ENCODE results near the gene CACNA1F. TPM values are rescaled to one million over a fixed set of nuclear protein-coding genes. Genes with fewer than 3 reads are reported as not detected.
A peak's percentile ranks its signal among the peaks of the same experiment; 100 is the strongest.

Gene CACNA1F
- total RNA-seq, 1 experiment from 2014 or later = not detected

GRCh38 chrX:49177338-49177833, 55.8 kb downstream of the CACNA1F start:
- POLR2A ChIA-PET (ENCODE audit: low non-redundant PET) = no interaction called here
- Histone ChIP-seq H3K9me3 (ENCODE audit: low read depth, low read length, poor library complexity, severe bottlenecking) (no peaks in the 10 kb centered on the region), H3K36me3 (ENCODE audit: insufficient read depth, low read length, poor library complexity, severe bottlenecking) (peaks cover 7% of the 10 kb centered on the region), H3K4me1 (ENCODE audit: insufficient read depth, low read length, poor library complexity, severe bottlenecking) (no peaks in the 10 kb centered on the region), H3K27me3 (replicated peaks; ENCODE audit: insufficient read depth, low read depth, low read length, poor library complexity) (no peaks in the 10 kb centered on the region), H3K4me3 (ENCODE audit: low read depth, low read length, poor library complexity, severe bottlenecking) (no peak overlapping the region), H3K27ac (ENCODE audit: low read depth, low read length, poor library complexity, severe bottlenecking) (peak overlapping the region; percentile 37)
- CTCF ChIA-PET = no interaction called here
- no TSS peak for BruUV-seq (replicated peaks)
- intact Hi-C loops (cut with micrococcal nuclease; ENCODE audit: unreplicated experiment) = no loop called here
- TF ChIP-seq, protein P1, sequence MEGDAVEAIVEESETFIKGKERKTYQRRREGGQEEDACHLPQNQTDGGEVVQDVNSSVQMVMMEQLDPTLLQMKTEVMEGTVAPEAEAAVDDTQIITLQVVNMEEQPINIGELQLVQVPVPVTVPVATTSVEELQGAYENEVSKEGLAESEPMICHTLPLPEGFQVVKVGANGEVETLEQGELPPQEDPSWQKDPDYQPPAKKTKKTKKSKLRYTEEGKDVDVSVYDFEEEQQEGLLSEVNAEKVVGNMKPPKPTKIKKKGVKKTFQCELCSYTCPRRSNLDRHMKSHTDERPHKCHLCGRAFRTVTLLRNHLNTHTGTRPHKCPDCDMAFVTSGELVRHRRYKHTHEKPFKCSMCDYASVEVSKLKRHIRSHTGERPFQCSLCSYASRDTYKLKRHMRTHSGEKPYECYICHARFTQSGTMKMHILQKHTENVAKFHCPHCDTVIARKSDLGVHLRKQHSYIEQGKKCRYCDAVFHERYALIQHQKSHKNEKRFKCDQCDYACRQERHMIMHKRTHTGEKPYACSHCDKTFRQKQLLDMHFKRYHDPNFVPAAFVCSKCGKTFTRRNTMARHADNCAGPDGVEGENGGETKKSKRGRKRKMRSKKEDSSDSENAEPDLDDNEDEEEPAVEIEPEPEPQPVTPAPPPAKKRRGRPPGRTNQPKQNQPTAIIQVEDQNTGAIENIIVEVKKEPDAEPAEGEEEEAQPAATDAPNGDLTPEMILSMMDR (conservative IDR thresholded peaks at IDR 0.05; ENCODE audit: low read depth, low read length) = no peak
- no peak for TF ChIP-seq EZH2 (IDR thresholded peaks at IDR 0.05; ENCODE audit: borderline replicate concordance, low read depth, low read length, poor library complexity, severe bottlenecking)
- no peak for DNase-seq (ENCODE audit: low spot score)

- TF ChIP-seq, protein P1 (conservative IDR thresholded peaks at IDR 0.05; ENCODE audit: low read depth, low read length) = no peak
- TF ChIP-seq EZH2 (IDR thresholded peaks at IDR 0.05; ENCODE audit: borderline replicate concordance, low read depth, low read length, poor library complexity, severe bottlenecking) = no peak
- Histone ChIP-seq H3K36me3 (ENCODE audit: insufficient read depth, low read length, poor library complexity, severe bottlenecking) (peaks cover 7% of the 10 kb centered on the region), H3K27ac (ENCODE audit: low read depth, low read length, poor library complexity, severe bottlenecking) (peak overlapping the region; percentile 37), H3K9me3 (ENCODE audit: low read depth, low read length, poor library complexity, severe bottlenecking) (no peaks in the 10 kb centered on the region), H3K4me1 (ENCODE audit: insufficient read depth, low read length, poor library complexity, severe bottlenecking) (no peaks in the 10 kb centered on the region), H3K27me3 (replicated peaks; ENCODE audit: insufficient read depth, low read depth, low read length, poor library complexity) (no peaks in the 10 kb centered on the region), H3K4me3 (ENCODE audit: low read depth, low read length, poor library complexity, severe bottlenecking) (no peak overlapping the region)
- no peak for DNase-seq (ENCODE audit: low spot score)
- intact Hi-C loops (cut with micrococcal nuclease; ENCODE audit: unreplicated experiment) = no loop called here
- POLR2A ChIA-PET (ENCODE audit: low non-redundant PET) = no interaction called here
- no TSS peak for BruUV-seq (replicated peaks)
- CTCF ChIA-PET = no interaction called here
Measured at GRCh38 chrX:49176421-49177326, 56.5 kb downstream of the CACNA1F start.

GRCh38 chrX:49175435-49176274, 57.5 kb downstream of the CACNA1F start:
- H3K4me3 ChIP-seq (ENCODE audit: low read depth, low read length, poor library complexity, severe bottlenecking) = no peak overlapping the region
- no peaks in the 10 kb centered on the region for H3K27me3 ChIP-seq (replicated peaks; ENCODE audit: insufficient read depth, low read depth, low read length, poor library complexity)
- TF ChIP-seq, protein P1 (conservative IDR thresholded peaks at IDR 0.05; ENCODE audit: low read depth, low read length) = no peak
- TF ChIP-seq EZH2 (IDR thresholded peaks at IDR 0.05; ENCODE audit: borderline replicate concordance, low read depth, low read length, poor library complexity, severe bottlenecking) = no peak
- BruUV-seq (replicated peaks) = no TSS peak
- no peak overlapping the region for H3K27ac ChIP-seq (ENCODE audit: low read depth, low read length, poor library complexity, severe bottlenecking)
- H3K4me1 ChIP-seq (ENCODE audit: insufficient read depth, low read length, poor library complexity, severe bottlenecking) = no peaks in the 10 kb centered on the region
- CTCF ChIA-PET = no interaction called here
- POLR2A ChIA-PET (ENCODE audit: low non-redundant PET) = no interaction called here
- intact Hi-C loops (cut with micrococcal nuclease; ENCODE audit: unreplicated experiment) = no loop called here
- H3K36me3 ChIP-seq (ENCODE audit: insufficient read depth, low read length, poor library complexity, severe bottlenecking) = peaks cover 7% of the 10 kb centered on the region
- H3K9me3 ChIP-seq (ENCODE audit: low read depth, low read length, poor library complexity, severe bottlenecking) = no peaks in the 10 kb centered on the region
- DNase-seq (ENCODE audit: low spot score) = no peak

Measured in A673 (cell line).